Lower lobe of right lung (tissue), 2 donors: ENCODE data around the gene SMIM45.

ENCODE experiments used
- ATAC-seq, 2 donors: fragments of 200-7000 bp; cut with Tn5 transposase; one replicate each; pipeline ENCODE4 v1.9.1; 2020 to 2022; ENCODE audit warnings: mild to moderate bottlenecking in 2 of 2, moderate library complexity in 2 of 2
- DNase-seq: peaks from one replicate; pipeline ENCODE4 v3.0.0-alpha.2; 2020
- H3K27ac ChIP-seq: fragments of 200-600 bp; one replicate; pipeline ENCODE4 v1.8.0; 2022
- H3K27me3 ChIP-seq: fragments of 200-600 bp; one replicate; pipeline ENCODE4 v1.8.0; 2022; ENCODE audit warnings: low read depth
- H3K36me3 ChIP-seq: fragments of 200-600 bp; one replicate; pipeline ENCODE4 v1.8.0; 2022; ENCODE audit warnings: mild to moderate bottlenecking
- H3K4me1 ChIP-seq: fragments of 200-600 bp; one replicate; pipeline ENCODE4 v1.8.0; 2022
- H3K4me3 ChIP-seq: fragments of 200-600 bp; one replicate; pipeline ENCODE4 v1.8.0; 2022; ENCODE audit warnings: mild to moderate bottlenecking
- H3K9me3 ChIP-seq: fragments of 200-600 bp; one replicate; pipeline ENCODE4 v1.8.0; 2022
- CTCF ChIP-seq: fragments of 200-600 bp; IDR thresholded peaks from one replicate; pipeline ENCODE4 v1.8.0; 2022; ENCODE audit warnings: antibody characterized with exemption, mild to moderate bottlenecking
- intact Hi-C: fragments of 100-400 bp; cut with DNase I; formaldehyde crosslinking; loops from one replicate; pipeline ENCODE4 v1.11.0; 2022
- donor health status: DM: no; HTN: yes; CAD: no; lungs with severe emphysema.

The SMIM45 gene

GRCh38 chr22:41929418-41929810 lies 22.5 kb upstream of the SMIM45 start:
- no peaks in the 10 kb centered on the region for H3K36me3 ChIP-seq
- DNase-seq (no peak), ATAC-seq (no peak)
- no peak overlapping the region for H3K4me3 ChIP-seq
- H3K27ac ChIP-seq, result no peak overlapping the region
- peaks cover 6% of the 10 kb centered on the region for H3K4me1 ChIP-seq
- H3K27me3 ChIP-seq, result peaks cover 27% of the 10 kb centered on the region
- intact Hi-C loops, result no loop called here
- TF ChIP-seq CTCF, result no peak
- H3K9me3 ChIP-seq, result no peaks in the 10 kb centered on the region

GRCh38 chr22:41931701-41932269 lies 20.2 kb upstream of the SMIM45 start:
- Histone ChIP-seq H3K27me3 (peaks cover 5% of the 10 kb centered on the region), H3K4me1 (peaks cover under 1% of the 10 kb centered on the region), H3K36me3 (no peaks in the 10 kb centered on the region), H3K4me3 (no peak overlapping the region), H3K27ac (no peak overlapping the region), H3K9me3 (no peaks in the 10 kb centered on the region)
- intact Hi-C loops, result no loop called here
- no peak for TF ChIP-seq CTCF
- ATAC-seq (no peak), DNase-seq (no peak)

DNA sequence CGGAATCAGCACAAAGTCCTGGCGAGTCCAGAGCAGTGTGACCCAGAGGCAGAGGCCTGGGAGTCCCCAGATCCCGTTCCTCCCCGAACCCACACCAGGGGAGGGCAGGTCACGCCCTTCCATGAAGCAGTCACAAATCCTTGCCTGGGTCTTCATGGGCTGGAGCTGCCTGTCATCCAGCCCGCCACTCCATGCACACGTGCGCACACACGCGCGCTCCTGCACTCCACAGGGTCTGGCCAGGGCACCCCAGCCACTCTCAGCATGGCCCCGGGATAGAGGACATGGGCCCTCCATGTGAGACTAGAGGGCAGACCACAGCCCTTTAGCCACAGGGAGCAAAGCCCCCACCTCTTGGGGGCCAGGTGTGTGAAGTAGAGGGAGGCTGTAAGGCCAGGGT lies 19.6 kb upstream of the SMIM45 start:
- TF ChIP-seq CTCF, result no peak
- no peaks in the 10 kb centered on the region for H3K36me3 ChIP-seq
- ATAC-seq, result no peak
- no peaks in the 10 kb centered on the region for H3K4me1 ChIP-seq
- H3K27ac ChIP-seq, result no peak overlapping the region
- no peak overlapping the region for H3K4me3 ChIP-seq
- no peaks in the 10 kb centered on the region for H3K27me3 ChIP-seq
- intact Hi-C loops, result no loop called here
- DNase-seq, result no peak
- no peaks in the 10 kb centered on the region for H3K9me3 ChIP-seq

- TF ChIP-seq CTCF, result no peak
- intact Hi-C loops, result no loop called here
- ATAC-seq (no peak), DNase-seq (no peak)
- Histone ChIP-seq H3K4me1 (no peaks in the 10 kb centered on the region), H3K27ac (no peak overlapping the region), H3K27me3 (no peaks in the 10 kb centered on the region), H3K4me3 (no peak overlapping the region), H3K36me3 (no peaks in the 10 kb centered on the region), H3K9me3 (no peaks in the 10 kb centered on the region)
Measured at GRCh38 chr22:41933411-41934177, 18.4 kb upstream of the SMIM45 start.

DNA sequence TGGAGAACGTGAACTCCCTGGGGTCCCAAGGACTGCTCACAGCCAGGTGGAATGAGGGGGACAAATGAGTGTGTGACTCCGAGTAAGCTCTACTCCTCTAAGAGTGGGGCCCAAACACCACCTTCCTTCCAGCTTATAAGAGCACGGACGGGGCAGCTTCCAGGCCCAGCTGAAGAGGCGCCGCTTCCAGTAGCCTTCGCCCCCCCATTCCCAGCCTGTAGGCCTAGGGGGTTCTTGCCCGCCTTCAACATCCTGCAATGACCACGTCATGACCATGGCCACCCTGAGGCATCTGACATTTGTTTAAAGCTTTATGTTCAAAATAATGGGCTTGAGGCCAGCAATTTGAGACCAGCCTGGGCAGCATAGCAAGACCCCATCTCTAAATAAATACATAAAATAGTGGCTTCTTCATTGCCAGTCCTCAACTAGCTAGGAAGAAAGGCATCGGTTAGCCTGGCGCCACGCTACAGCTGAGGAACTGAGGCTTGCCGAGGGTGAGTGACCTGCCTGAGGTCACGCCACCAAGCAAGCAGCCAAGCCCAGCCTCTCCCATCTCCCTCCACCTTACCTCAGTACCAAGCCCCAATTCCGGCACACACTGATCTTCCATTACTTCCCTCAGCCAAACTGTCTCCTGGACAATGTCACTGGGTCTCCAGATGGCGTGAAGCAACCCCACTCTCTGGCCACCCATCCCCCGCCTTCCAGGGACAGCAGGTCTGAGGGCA lies 17.5 kb upstream of the SMIM45 start:
- intact Hi-C loops, result no loop called here
- H3K9me3 ChIP-seq, result no peaks in the 10 kb centered on the region
- no peak for ATAC-seq

More for the DNA sequence above, 17.5 kb upstream of the SMIM45 start:
- DNase-seq, result no peak
- no peak overlapping the region for H3K4me3 ChIP-seq
- no peaks in the 10 kb centered on the region for H3K36me3 ChIP-seq
- H3K4me1 ChIP-seq, result peaks cover 2% of the 10 kb centered on the region
- H3K27me3 ChIP-seq, result no peaks in the 10 kb centered on the region
- H3K27ac ChIP-seq, result no peak overlapping the region
- no peak for TF ChIP-seq CTCF
